Measurements from ENCODE around the gene CD300LB.
"Not testable (repeated sequence)": the region's sequence is repeated elsewhere in the genome, so short reads cannot be mapped to it uniquely, and the experiment has no call there.

Gene CD300LB

DNA sequence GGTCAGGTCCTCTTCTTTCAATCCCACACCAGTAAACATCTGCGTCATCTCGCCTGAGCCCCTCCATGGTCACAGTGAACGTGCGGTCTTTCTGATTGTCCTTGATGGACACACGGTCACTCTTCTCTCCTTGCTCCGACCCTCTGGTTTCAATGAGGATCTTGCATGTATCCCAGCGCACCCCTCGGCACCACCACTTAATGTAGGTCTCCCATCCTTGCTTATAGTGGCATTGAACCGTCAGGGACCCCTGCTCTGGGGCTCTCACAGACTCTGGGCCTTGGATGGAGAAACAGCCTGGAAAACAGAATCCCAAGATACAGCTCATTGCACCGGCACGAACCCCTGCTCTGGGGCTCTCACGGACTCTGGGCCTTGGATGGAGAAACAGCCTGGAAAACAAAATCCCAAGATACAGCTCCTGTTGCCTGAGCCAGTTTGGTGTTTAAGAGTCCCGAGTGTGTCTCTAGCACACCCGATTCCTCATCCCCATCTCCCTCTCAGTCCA lies 5.4 kb downstream of the CD300LB start:
- DNase-seq (ENCODE audit: low read depth in 2 of 2): no peak

DNA sequence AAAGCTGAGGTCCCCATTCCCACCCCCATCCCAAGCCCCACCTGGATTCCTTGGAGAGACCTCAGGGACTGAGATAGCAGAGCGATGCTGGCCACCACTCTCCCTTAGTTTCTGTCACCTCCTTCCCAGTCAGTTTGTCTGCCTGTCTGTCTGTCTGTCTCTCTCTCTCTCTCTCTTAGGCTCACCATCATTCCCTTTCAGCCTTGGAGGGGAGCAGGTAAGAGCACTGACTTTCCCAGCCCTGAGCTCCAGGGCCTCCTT lies 5.9 kb downstream of the CD300LB start:
- no peak for DNase-seq (ENCODE audit: low read depth in 2 of 2)

DNA sequence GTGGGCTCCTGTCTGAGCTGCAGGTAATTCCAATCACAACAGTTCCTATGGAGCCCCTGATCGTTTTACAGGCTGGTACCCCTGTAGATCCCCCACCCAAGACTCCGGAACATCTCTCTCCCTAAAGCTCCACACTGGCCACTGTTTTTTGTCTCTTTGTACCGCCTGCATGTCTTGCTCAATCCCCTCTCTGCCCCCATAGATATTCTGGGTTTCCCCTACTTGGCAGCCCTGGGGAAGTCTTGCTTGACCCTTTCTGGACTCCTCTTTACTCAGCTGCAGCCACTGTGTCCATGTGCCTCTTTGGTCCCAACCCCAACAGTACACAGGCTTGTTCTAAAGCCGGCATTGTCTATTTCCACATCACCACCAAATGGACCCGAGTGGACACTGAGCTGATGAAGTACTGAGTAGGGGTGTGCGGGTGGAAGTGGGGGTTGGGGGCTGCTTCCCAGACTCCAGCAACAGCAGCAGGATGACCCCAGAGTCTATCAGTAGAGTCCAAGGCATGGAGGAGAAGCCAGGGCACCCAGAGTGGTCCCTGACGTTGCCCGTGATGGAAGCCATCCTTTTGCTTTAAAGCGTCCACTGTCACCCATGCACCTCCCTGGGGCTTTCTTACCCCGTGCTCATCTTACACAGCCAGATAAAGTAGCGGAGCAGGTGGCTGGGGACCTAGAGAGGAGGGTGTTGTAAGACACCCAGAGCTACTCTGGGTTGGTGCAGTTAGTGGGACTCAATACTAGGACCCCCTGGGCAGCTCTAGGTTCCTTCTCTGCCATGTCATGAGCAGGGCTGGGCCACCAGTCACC lies 6.4 kb downstream of the CD300LB start:
- no peak for DNase-seq (ENCODE audit: low read depth in 2 of 2)

DNA sequence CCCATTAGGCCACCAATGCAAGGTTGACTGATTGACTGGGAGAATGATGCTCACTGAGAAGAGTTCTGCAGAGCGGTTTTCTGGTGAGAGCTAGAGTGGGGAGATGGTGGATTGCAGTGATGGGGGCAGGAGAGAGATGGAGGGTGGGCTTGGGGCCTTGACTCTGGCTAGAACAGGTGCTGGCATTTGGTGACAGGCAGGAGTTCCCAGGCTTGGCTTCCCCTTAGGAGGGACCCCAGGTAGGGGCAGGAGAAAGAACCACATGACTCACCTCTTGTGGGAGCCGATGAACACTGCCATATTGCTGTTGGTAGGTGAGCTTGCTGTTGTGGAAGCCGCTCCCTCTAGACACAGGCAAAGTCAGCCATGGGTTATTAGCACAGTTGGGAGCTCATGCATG lies 8.0 kb downstream of the CD300LB start:
- DNase-seq (ENCODE audit: low read depth in 2 of 2): no peak

- no peak for DNase-seq (ENCODE audit: low read depth in 2 of 2)
Observed at GRCh38 chr17:74522381-74523105, 8.7 kb downstream of the CD300LB start.

DNA sequence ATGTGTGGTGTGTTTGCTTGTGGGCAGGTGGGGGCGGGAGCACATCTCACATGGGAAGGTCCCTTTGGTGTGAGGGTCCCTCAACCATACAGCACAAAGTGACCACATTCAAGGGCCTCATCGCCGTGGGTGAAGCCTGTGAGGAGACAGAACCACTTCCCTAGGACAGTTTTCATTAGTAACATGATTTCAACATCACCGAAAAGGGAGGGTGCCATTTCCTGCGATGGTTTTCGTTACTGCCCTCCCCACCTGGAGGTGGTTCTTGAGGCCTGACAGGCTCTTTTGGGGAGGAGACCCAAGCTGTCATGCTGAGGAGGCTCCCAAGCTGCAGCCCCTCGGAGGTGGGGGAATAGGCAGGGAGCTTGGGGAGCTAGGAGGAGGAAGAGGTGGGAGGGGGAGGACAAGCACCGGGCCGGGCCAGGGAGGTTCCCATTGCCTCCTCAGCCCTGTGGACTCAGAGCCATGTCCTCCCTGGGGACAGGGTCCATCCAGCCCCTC lies 9.5 kb downstream of the CD300LB start:
- DNase-seq (ENCODE audit: low read depth in 2 of 2): no peak

GRCh38 chr17:74520790-74521480 lies 10.3 kb downstream of the CD300LB start:
- no peak for DNase-seq (ENCODE audit: low read depth in 2 of 2)

GRCh38 chr17:74520016-74520434 lies 11.2 kb downstream of the CD300LB start:
- no peak for DNase-seq (ENCODE audit: low read depth in 2 of 2)

- DNase-seq (ENCODE audit: low read depth in 2 of 2): not testable (repeated sequence)
Observed at GRCh38 chr17:74518413-74518981, 12.8 kb downstream of the CD300LB start.

DNA sequence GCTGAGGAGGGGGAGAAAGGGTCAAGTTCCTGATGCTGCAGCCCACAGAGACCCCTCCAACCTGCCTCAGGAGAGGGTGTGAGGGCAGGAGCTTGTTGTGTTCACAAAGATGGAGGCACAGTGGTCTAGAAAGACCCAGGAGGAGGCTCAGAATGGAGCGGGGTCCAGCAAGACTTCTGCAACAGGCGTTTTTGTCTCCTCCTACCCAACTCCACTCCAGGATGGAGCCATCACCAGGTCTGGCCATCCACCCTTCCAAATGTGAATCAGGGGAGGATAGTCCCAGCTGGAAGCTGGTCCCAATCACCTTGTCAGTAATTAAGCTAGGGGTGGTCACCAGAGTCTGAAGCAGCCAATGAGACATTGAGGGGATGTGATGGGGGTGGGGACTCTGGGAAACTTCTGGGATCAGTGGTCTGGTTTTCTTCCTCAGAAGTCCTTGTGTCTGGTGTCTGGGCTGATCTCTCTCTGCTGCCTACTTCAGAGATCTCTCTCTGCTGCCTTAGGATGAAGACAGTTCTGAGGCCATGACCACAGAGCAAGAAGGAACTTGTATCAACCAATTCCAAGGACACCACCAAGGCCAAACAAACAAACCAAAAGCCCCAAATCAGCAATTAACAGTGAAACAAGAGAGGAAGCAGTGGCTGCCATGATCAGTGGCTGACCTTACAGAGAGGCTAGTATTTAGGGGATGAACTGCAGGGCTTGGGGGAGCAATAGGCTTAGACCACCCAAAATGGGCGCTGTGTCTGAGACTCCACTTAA lies 14.5 kb downstream of the CD300LB start:
- DNase-seq (ENCODE audit: low read depth in 2 of 2): no peak

DNA sequence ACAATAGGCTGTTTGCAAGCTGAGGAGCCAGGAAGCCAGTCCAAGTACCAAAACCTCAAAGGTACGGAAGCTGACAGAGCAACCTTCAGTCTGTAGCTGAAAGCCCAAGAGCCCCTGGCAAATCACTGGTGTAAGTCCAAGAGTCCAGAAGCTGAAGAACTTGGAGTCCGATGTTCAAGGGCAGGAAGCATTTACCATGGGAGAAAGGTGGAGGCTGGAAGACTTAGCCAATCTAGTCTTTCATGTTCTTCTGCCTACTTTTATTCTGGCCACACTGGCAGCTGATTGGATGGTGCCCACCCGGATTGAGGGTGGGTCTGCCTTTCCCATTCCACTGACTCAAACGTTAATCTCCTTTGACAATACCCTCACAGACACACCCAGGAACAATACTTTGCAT lies 15.3 kb downstream of the CD300LB start:
- DNase-seq (ENCODE audit: low read depth in 2 of 2): no peak

GRCh38 chr17:74514632-74515334 lies 16.5 kb downstream of the CD300LB start:
- DNase-seq (ENCODE audit: low read depth in 2 of 2): peak in 1 of 2 donors; percentile 13

DNA sequence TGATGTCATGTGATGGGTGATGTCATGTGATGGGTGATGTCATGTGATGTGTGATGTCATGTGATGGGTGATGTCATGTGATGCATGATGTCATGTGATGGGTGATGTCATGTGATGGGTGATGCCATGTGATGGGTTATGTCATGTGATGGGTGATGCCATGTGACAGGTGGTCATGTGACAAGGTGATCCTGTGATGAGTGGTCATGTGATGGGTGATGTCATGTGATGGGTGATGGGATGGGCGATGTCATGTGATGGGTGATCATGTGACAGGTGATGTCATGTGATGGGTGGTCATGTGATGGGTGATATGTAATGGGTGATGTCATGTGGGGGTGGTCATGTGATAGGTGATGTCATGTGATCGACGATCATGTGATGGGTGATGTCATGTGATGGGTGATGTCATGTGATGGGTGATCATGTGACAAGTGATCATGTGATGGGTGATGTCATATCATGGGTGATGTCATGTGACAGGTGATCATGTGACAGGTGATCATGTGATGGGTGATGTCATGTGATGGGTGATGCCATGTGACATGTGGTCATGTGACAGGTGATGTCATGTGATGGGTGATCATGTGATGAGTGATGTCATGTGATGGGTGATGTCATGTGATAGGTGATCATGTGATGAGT lies 17.2 kb downstream of the CD300LB start:
- DNase-seq (ENCODE audit: low read depth in 2 of 2): peak in 1 of 2 donors; percentile 22

- no peak for DNase-seq (ENCODE audit: low read depth in 2 of 2)
Observed at GRCh38 chr17:74512624-74513091, 18.6 kb downstream of the CD300LB start.

DNA sequence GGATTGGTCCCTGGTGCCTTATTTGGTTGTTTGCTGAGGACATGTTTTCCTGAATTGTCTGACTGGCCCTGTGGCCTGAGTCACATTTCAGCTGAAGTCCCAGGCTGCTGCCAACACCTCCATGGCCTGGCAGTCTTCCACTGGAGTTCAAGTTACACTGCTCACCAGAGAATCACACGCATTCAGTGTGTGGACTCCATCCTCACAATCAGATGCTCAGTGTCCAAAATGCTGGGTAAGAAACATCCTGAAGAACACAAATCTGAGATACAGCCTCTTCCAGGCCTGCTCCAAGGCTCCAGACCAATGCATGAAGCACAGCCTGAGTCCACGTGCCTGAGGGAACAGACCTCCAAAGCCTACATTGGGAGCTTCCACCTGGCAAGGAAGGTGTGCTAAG lies 19.2 kb downstream of the CD300LB start:
- no peak for DNase-seq (ENCODE audit: low read depth in 2 of 2)

GRCh38 chr17:74508156-74508555 lies 23.1 kb downstream of the CD300LB start:
- DNase-seq (ENCODE audit: low read depth in 2 of 2): no peak

DNA sequence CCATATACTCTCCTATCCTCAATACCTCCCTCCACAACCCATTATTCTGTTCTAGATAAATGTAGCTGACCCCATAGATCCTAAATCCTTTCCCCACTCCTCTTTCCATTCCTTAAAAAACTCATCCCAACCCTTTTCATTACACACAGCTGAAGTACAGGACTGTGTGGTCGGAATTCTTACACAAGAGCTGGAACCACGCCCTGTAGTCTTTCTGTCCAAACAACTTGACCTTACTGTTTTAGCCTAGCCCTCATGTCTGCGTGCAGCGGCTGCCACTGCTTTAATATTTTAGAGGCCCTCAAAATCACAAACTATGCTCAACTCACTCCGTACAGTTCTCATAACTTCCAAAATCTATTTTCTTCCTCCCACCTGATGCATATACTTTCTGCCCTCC lies 27.3 kb downstream of the CD300LB start:
- DNase-seq (ENCODE audit: low read depth in 2 of 2): not testable (repeated sequence)

DNA sequence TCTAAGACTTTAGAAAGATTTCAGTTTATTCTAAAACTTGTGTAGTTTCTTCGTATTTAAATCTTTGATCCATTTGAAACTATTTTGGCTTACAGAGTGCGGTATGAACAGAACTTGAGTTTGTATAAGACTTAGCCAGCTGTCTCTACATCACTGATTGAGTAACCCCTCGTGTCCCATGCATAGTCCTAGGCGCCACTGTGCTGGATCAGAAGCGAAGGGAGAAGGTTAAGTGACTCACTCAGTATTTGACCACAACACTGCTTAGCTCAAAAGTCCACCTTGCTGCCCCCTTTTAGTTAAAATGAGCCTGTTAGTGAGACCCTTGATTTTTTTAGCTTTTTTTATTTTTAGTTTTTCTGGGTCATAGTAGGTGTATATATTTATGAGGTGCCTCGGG lies 28.4 kb downstream of the CD300LB start:
- no peak for DNase-seq (ENCODE audit: low read depth in 2 of 2)

DNA sequence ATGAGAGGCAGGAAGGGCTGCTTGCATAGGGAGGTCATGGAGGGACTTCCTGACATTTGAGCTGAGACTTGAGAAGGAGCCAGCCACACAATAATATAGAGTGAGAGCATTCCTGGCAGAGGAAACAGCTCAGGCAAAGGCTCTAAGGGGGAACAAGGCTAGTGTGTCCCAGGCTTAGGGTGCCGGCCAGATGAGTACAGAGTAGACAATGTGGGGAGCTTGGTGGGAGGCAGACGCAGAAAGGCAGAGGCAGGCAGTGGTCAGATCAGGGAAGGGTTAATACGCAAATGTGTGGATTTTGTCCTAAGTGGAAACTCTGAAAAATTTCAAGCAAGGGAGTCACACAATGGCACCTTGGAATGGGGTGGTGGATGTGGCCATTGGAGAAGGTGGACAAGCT lies 31.3 kb downstream of the CD300LB start:
- DNase-seq (ENCODE audit: low read depth in 2 of 2): no peak

GRCh38 chr17:74497471-74497870 lies 33.8 kb downstream of the CD300LB start:
- DNase-seq (ENCODE audit: low read depth in 2 of 2): no peak

All from stimulated activated CD8-positive, alpha-beta memory T cell treated with anti-CD3 and anti-CD28 coated beads, Interleukin-7, amount 100 ng/mL, for 4 hours (primary cell).